GM21825 (cell line): ENCODE data around the gene PRKCB.
"Not testable (repeated sequence)": the region's sequence is repeated elsewhere in the genome, so short reads cannot be mapped to it uniquely, and the experiment has no call there.

Source experiments
- ATAC-seq: cut with Tn5 transposase; IDR thresholded peaks from one replicate; pipeline ENCODE4 v1.9.1; 2021; ENCODE audit warnings: mild to moderate bottlenecking, moderate library complexity; ENCODE audit not compliant: unreplicated experiment

The PRKCB gene

DNA sequence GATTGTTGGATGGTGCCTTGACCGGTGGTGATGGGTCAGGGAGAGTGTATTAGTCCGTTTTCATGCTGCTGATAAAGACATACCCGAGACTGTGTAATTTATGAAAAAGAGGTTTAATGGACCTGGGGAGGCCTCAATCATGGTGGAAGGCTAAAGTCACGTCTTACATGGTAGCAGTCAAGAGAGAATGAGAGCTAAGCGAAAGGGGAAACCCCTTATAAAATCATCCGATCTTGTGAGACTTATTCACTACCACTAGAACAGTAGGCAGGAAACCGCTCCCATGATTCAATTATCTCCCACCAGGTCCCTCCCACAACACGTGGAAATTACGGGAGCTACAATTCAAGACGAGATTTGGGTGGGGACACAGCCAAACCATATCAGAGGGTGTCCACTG is 316.3 kb downstream of the PRKCB start:
- not testable (repeated sequence) for ATAC-seq

DNA sequence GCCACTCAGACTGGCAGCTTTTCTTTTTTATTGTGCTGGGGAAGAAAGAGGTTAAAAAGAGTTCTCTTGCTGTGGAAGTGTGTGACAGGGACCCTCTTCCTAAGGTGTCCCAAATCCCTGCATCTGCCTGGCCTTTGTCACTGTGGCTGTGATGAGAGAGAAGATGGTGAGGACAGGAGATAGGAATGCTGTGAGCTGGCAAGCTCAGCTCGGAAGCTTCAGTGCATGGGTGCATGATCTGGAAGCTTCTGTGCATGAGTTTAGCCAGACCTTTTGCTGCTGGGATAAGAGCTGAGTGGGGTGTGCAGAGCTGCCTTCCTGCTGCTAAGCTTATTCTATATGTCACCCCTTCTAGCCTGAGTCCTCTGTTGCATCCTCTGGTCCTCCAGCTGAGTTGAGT is 317.0 kb downstream of the PRKCB start:
- ATAC-seq, result no peak

DNA sequence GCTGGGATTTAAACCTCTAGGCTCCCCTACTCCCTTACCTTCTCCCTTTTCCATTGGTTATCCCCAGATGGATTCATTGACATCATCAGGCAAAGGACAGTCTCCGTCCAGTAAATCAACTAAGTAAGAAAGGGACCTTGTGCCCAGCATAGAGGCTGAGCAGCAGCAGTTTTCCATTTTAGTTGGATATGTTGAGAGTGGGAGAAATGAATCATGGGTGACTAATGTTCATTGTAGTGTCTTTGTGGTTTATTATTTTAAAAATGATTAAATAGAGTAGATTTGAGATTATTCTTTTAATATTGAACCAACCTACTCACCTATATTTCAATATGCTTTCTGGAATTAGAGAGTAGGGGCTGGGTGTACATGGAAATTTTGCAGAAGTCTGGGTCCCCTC is 321.0 kb downstream of the PRKCB start:
- ATAC-seq, result no peak

DNA sequence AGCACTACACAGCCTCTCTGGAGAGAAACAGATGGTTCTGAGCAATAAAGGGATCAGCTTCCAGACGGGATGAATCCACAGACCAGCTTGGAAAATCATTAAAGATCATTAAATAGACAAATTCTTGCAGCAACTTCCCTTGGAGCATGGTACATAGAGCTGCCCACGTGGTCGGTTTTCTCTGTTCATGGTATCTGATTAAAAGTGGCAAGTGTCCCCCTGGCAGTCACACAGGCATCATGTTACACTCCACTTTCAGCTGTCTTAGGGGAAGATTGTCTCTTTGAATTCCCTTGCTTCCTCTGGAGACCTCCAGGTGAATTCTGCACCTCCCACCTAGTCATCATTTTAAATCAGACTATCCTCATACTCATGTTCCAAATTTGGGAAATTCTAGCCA is 328.2 kb downstream of the PRKCB start:
- no peak for ATAC-seq

DNA sequence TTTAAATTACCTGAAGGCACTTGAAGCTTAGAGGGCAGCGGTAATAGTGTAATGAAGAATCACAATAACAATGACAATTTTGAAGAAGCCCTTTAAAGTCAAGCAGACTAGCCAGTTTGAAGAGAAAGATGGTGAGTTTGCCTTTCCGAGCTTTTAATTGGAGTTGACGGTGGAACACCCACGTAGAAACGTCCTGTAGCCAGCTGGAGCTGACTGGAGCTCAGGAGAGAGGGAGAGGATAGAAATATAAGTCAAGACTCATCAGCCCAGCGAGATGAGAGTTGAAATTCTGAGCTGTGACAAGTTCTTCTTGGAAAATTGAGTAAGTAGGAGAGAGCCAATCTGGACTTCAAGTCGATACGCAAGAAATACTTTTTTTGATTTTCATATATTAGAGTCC is 328.6 kb downstream of the PRKCB start:
- no peak for ATAC-seq

DNA sequence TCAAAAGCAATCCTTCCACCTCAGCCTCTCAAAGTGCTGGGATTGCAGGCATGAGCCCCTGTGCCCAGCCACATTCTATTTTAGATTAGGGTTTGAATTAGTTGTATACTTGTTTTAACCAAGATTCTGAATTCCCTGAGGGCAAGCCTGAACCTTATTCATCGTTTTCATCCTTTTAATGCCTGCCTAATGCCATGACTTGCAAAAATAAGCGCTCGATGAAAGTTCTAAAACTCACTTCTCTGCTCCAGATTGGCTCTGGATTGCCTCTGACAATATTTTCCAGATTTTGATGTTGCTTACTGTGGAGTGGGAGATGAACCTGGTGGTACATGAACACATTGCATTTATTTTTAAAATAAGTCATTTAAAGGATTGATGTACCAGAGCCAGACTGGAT is 329.5 kb downstream of the PRKCB start:
- ATAC-seq, result no peak

DNA sequence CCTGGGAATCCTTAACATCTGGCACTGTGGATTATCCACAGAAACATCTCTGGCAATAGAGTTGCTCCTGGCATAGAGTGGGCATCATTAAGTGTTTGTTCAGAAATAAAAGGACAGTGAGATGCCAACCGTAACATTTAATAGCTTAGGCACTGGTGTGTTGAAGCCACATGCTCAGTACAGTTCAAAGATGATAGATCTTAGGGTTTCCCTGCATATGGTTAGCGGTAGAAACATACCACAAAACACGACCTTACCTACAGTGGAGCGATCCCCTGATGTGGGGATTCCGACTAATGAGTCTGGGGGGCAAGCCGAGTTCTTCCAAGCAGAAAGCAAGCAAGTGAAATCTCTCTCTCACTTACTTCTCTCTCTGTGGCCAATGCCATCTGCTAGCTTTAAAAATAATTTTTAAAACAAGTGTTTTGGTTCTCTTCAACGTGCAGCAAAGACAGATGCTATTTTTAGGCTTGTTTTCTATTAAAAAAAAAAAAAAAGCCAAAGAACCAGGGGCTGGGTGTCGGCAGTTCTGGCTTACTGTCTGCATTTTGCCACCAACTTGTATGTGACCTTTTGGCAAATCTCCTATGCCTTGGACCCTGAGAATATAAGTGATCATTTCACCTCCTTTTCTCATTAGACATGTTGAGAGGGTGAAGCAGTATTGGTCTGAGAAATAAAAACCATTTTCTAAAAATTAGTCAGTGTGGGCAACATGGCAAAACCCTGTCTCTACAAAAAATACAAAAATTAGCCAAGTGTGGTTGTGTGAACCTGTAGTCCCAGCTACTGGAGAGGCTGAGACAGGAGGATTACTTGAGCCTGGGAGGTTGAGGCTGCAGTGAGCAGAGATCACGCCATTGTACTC is 331.1 kb downstream of the PRKCB start:
- no peak for ATAC-seq

DNA sequence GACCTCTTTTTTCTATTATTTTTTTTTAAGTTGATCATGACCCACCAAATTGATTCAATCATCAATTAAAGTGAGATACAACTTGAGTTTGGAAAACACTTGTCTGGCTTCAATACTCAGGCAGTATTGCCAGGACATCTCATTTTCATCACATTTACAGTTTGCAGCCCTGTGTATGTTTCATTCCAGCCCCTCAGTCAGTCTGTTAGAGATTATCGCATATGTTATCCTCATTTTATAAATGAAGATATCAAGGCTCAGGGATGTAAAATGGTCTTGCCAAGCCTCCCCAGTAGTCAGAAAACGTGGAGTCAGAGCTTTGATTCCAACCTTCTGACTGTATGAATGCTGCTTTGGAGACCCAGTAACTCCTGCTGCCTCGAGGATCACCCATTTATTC is 333.1 kb downstream of the PRKCB start:
- ATAC-seq, result no peak

DNA sequence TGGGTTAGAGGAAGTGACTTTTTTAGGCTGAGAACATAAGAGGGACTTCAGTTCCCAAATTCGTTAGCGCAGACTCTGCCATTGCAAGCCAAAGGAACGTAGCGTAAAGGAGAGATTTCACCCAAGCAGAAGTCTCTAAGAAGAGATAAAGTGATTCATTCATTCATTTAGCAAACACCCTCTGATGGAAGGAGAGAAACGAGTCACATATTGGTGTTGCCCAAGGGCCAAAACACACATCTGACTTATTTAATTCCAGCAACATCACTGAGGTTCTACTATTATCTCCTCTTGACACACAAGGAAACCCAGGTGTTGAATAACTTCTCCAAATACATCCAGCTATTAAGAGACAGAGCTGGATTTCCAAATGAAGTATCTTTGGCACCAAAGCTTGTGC is 334.6 kb downstream of the PRKCB start:
- ATAC-seq, result no peak

DNA sequence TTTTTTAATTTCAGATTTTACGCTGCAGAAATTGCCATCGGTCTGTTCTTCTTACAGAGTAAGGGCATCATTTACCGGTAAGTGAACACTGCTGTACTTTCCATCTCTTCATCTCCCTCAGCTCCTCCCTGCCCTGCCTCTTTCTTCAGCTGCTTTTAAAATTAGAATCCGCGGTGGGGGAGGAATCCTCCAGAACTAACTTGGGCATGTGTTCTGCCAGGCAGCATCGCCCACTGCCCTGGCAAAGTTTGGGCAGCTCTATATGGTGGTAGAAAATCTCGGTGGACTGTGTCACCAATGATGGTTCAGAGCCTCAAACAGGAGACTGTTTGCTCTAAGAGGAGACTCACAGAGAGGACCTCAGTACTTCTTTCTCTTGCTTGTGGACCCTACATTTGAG is 338.7 kb downstream of the PRKCB start:
- ATAC-seq, result no peak

DNA sequence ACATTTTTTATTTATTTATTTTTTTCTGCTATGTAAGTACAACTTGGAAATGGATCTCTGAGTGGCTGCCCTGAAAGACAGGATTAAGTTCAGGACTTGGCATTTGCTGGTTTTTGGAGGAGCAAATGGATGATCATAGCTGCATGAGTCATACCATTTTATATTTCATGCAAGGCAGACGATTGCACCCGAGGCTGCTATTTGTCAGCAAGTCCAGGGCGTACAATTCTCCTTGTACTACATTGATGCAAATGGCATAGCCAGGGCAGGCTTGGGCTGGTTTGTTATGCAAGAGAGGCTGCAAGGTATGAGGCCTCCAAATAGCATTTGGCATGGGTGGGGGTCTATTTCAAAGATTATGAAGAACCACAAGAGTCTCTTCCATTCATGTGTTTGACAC is 339.2 kb downstream of the PRKCB start:
- no peak for ATAC-seq

DNA sequence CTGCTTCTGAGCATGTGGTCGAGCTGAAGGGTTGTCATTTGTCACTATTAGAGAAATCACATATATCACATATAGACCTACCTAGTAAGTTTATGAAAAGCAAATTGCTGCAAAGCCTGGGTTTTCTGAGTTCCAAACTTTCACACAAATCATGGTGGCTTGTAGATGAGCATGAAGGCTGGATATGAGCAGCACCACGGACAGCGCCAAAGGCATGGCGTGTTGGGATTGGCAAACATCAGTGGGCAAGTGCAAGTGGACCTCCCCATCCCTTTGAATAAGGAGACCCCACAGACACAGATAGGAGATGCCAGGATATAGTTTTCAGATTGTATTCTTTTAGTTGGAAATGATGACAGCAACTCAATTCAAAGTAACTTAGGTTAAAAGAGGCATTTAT is 342.7 kb downstream of the PRKCB start:
- ATAC-seq, result no peak

DNA sequence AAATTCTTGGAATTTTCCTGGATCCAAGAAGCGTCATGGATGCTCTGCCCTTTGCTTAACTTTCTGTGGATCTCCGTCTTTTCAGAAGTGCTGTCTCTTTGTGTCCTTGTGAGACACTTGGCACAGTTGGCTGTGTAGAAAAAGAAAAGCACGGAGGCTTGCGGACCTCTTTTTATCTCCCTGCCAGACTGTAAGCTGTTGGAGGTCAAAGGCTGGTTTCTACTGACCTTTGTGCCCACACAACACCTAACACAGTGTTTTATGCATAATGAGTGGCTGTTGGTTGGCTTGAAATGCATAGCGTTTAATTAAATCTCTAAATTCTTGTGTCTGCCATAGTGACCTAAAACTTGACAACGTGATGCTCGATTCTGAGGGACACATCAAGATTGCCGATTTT is 344.7 kb downstream of the PRKCB start:
- no peak for ATAC-seq

DNA sequence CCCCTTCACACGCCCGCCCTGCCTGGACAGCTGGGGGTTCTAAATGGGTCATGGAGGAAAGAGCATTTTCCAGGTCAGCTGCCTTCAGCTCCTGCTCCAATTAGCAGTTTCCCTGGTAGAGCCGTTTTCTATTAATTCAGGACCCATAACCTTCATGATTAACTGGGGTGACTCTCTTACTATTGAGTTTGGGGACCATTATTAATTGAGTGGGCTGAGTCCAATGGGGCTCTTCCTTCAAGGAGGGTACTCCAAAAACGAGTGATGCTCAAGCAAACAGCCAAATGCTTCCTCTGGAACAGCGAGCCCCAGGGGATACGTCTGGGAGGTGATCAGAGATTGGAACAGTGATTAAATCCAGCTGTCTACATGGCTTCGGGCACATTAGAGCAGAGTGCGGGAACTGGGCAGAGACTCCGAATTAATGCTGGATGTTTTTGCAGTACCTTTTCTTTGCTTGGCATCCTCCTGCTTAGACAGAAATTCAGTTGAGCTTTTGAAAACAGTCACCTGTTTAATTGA is 352.3 kb downstream of the PRKCB start:
- ATAC-seq, result no peak

DNA sequence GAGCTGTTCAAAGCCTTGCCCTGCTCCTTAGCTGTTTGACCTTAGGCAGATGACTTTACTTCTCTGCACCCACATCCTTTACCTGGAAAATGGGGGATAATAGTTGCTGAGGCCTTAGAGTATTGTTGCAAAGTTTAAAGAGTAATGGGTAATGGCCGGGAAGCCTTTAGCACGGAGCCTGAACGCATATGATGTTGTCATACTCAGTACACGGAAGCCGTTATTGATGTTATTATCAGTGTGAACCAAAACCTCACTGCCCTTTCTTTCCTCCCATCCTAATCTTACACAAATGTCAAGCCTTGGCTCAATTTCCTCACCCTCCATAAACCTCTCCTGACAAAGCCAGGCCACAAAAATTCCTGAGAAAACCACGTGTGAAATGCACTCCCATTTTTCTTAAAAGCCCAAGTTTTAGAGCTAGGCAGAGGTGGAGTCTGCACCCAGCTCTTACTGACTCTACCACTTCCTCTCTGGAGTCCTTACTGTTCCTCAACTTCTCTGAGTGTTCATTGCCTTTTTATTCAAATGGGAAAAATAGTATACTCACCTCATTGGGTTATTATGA is 353.1 kb downstream of the PRKCB start:
- no peak for ATAC-seq

DNA sequence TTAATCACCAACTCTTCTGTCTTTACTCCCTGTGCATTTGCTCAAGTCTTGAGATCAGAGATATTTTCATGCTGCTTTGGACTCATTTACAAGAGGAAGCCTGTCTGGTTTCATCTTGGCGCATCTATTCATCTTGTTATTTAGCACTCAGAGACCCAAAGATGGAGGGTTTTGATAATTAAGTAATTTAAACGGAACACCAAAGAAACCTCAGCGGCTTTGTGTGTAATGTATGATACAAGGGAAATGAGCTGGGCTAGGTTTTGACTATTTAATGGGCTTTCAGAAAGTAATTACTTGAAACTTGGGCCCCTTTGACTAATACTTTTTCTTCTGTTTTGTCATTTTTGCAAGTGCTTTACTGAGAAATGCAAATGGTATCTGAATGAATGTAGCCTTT is 354.2 kb downstream of the PRKCB start:
- no peak for ATAC-seq

DNA sequence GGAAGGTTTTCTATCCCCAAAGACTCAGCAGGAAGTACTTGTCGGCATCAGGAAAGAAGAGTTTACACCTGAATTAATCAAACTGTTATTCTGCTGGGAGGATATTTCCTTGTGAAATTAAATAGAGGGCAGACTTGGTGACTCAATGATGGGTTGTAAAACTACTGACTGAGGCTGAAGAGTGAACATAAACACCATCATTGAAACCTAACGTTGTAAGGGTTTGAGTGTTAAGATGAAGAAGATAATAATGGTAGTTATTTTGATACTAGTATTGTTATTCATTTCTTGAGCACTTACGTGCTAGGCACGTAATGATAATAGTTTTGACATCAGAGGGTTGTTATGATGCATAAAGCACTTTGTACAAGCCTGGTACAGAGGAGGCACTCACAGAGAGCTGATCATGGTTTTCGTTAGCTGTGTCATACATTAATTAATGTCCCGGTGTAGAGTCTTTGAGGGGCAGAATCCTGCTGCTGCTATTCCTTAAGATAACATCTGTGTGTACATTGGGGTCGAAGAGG is 356.2 kb downstream of the PRKCB start:
- ATAC-seq, result no peak

DNA sequence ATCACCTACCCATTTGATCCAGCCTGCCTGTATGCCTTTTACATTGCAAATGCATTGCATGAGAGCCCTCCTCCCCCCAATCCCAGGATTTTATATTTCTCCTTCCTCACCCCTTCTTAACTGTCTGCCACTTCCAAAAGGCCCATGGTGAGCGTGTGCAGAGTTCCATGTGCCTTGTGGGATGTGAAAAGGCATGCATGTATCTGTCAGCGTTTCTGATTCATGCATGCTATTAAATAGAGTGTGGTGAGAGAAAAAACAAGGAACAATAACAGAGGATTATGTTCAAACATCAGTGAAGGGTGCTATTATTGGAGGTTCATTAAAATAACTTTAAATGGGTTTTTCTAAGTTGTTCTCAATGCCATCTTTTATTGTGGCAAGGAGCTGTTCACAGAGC is 359.4 kb downstream of the PRKCB start:
- ATAC-seq, result no peak

DNA sequence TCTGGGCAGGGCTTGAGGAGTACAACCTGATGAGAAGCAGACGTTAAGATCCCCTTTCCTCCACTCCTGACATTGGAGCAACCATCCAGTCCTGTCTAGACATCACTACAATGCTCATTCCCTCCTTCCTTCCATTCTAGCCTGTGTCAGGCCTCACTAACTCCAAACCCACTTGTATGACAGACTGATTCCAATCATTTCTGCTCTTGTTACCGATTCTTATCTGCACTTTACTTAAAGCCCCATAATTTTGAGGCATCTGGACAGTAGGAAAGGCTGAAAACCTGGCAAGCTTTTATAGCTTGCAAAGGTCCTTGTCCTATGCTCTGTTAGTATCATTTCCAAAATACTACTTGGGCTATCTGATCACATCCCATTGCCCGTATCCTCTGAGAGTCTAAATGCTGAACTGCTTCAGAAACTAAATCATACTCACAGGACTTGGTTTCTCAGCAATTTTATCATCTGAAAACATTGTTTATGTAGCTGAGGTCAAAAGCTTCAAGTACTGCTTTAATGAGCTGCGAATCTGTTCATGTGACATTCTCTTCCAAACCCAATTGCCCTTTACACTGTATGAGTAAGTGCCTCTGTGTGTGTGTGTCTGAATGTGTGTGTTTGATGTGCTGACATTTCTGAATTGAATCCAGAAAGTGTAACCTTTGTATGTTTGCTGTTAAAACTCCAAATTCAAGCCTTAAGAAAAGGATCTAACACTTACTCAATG is 363.2 kb downstream of the PRKCB start:
- ATAC-seq, result no peak

DNA sequence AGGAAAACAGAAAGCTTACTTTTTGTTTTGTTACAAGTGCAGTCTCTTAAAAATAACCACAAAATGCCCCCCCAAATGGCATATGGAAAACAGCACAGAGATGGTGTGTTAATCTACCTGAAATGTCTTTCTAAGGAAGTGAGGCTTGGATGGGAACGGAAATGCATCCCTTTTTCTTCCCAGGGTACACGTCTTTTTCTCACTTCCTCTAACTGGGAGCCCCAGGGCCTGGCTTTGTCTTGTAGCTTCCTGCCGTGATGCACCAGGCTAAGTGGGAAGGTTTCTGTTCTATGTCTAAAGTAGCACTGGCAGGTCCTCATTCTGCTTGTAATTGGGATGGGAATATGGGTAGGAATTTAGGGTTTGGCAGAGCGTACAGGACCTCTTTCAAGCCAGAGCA is 367.9 kb downstream of the PRKCB start:
- no peak for ATAC-seq

DNA sequence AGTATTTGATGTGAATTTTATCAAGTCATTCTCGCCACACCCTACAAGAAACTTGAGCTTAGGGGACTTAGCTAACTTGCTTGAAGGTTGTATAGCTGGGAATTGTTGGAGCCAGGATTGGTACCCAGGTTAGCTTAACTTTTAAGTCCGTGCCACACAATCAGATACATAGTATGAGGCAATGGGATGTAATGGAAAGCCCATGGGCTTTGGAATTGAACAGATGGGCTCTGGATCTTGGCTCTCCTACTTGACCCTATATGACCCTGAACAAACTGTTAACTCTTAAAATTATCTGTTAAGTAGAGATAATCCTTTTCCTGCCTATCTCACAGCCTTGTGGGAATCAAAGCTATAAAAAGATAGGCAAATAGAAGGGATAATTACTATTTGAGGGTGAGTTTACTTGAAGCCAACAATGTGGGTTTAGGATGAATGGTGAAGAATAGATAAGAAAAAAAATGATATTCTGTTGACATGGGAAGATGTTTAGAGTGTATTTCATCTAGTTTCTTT is 368.4 kb downstream of the PRKCB start:
- no peak for ATAC-seq
